ENCODE results near the gene FLOT1.

DNA sequence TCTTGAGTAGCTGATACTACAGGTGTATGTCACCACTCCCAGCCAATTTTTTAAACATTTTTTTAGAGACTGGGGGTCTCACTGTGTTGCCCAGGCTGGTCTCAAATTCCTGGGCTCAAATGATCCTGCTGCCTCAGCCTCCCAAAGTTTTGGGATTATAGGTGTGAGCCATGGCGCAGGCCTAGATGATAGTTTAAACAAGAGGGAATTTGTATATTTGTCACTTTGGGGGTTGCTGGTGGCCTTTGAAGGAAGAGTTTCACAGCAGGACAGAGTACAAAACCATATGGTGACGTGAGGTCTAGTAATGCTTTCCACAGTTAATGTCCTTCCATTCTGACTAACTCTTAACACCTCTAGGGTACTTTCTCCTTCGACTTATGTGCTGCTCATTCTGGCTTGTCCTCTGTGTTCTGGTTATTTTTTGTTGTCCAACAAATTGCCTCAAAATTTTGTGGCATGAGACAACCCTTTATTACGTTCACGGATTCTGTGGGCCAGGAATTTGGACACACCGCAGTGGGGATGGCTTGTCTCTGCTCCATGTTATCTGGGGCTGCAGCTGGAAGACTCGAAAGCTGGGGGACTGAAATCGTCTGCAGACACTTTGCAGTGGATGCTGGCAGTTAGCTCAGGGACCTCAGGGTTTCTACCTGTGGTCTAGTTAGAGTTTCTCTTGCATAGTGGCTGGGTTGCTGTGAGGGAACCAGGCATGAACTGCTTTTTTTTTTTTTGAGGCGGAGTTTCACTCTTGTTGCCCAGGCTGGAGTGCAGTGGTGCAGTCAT lies 24.9 kb upstream of the FLOT1 start:
- TF ChIP-seq, protein P1, sequence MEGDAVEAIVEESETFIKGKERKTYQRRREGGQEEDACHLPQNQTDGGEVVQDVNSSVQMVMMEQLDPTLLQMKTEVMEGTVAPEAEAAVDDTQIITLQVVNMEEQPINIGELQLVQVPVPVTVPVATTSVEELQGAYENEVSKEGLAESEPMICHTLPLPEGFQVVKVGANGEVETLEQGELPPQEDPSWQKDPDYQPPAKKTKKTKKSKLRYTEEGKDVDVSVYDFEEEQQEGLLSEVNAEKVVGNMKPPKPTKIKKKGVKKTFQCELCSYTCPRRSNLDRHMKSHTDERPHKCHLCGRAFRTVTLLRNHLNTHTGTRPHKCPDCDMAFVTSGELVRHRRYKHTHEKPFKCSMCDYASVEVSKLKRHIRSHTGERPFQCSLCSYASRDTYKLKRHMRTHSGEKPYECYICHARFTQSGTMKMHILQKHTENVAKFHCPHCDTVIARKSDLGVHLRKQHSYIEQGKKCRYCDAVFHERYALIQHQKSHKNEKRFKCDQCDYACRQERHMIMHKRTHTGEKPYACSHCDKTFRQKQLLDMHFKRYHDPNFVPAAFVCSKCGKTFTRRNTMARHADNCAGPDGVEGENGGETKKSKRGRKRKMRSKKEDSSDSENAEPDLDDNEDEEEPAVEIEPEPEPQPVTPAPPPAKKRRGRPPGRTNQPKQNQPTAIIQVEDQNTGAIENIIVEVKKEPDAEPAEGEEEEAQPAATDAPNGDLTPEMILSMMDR (IDR thresholded peaks at IDR 0.05) = no peak
- TF ChIP-seq POLR2A (IDR thresholded peaks at IDR 0.05) = no peak
